Smooth muscle cell (in vitro differentiated cells): Measurements from ENCODE around the gene IAPP. TPM values are rescaled to one million over a fixed set of nuclear protein-coding genes. Genes with fewer than 3 reads are reported as not detected.
"Not testable (repeated sequence)": the region's sequence is repeated elsewhere in the genome, so short reads cannot be mapped to it uniquely, and the experiment has no call there.

ENCODE experiments used
- DNase-seq: peaks from one replicate; lab custom pipeline; 2025; ENCODE audit not compliant: unreplicated experiment; lab: John Stamatoyannopoulos, UW
- H2AFZ ChIP-seq: fragments of 200-600 bp; sonication (generic); 2 replicates; pipeline ENCODE4 v1.6.0; 2016; ENCODE audit warnings: antibody characterized with exemption, low read depth, mild to moderate bottlenecking
- H3F3A ChIP-seq: fragments of 200-600 bp; sonication (generic); 2 replicates; pipeline ENCODE4 v1.6.0; 2017; ENCODE audit warnings: antibody characterized with exemption, low read depth
- H3K27ac ChIP-seq: fragments of 200-600 bp; sonication (generic); 2 replicates; pipeline ENCODE4 v1.5.1; 2016; ENCODE audit warnings: low read depth, mild to moderate bottlenecking
- H3K27me3 ChIP-seq: fragments of 200-600 bp; sonication (generic); 2 replicates; pipeline ENCODE4 v1.6.1; 2016; ENCODE audit warnings: low read depth, mild to moderate bottlenecking
- H3K36me3 ChIP-seq: fragments of 200-600 bp; sonication (generic); 2 replicates; pipeline ENCODE4 v1.5.1; 2016; ENCODE audit warnings: low read depth
- H3K4me1 ChIP-seq: fragments of 200-600 bp; sonication (generic); 2 replicates; pipeline ENCODE4 v1.5.1; 2016; ENCODE audit warnings: low read depth
- H3K4me2 ChIP-seq: fragments of 200-600 bp; sonication (generic); 2 replicates; pipeline ENCODE4 v1.6.0; 2016; ENCODE audit warnings: mild to moderate bottlenecking
- H3K4me3 ChIP-seq: fragments of 200-600 bp; sonication (generic); 2 replicates; pipeline ENCODE4 v1.5.1; 2016; ENCODE audit warnings: mild to moderate bottlenecking
- H3K79me2 ChIP-seq: fragments of 200-600 bp; sonication (generic); 2 replicates; pipeline ENCODE4 v1.6.0; 2016; ENCODE audit warnings: low read depth, mild to moderate bottlenecking
- H3K9ac ChIP-seq: fragments of 200-600 bp; sonication (generic); 2 replicates; pipeline ENCODE4 v1.6.0; 2016; ENCODE audit warnings: low read depth
- H3K9me3 ChIP-seq: fragments of 200-600 bp; sonication (generic); replicated peaks from 2 replicates; pipeline ENCODE4 v1.5.1; 2016; ENCODE audit warnings: low read depth
- H4K20me1 ChIP-seq: fragments of 200-600 bp; sonication (generic); 2 replicates; pipeline ENCODE4 v1.6.0; 2016; ENCODE audit warnings: low read depth
- CTCF ChIP-seq: fragments of 200-600 bp; sonication (generic); IDR thresholded peaks from 2 replicates; pipeline ENCODE4 v1.5.1; 2017; ENCODE audit warnings: borderline replicate concordance, mild to moderate bottlenecking, antibody characterized with exemption; ENCODE audit not compliant: insufficient read depth, poor library complexity, severe bottlenecking
- WGBS: methylation state at CpG from one replicate; pipeline ENCODE4 v1.1.7; 2016; ENCODE audit warnings: low lambda C conversion rate; 5-methylcytosine and 5-hydroxymethylcytosine counted together
- polyA plus RNA-seq: library from polyadenylated mRNA; unstranded; fragments of >200 nt; fragmentation: Nextera tagmentation; extraction: Ambion mirVana; gene quantifications from 2 replicates; pipeline ENCODE4 v1.2.1, GENCODE V29; 2016
- total RNA-seq: library from RNA; depleted of rRNA; stranded (reverse); fragments of >200 nt; gene quantifications from 2 replicates; pipeline ENCODE4 v1.2.3, GENCODE V29; 2014

The IAPP gene
- total and polyA plus RNA-seq, 2 experiments from 2014 or later: not detected

- Histone ChIP-seq H3K27me3 (no peaks in the 10 kb centered on the region), H3K4me1 (no peaks in the 10 kb centered on the region), H2AFZ (no peak overlapping the region), H3K4me2 (no peak overlapping the region), H3K79me2 (no peaks in the 10 kb centered on the region), H3K27ac (no peak overlapping the region), H3K9ac (no peak overlapping the region), H4K20me1 (no peaks in the 10 kb centered on the region), H3K36me3 (no peaks in the 10 kb centered on the region), H3K4me3 (no peak overlapping the region), H3F3A (no peaks in the 10 kb centered on the region), H3K9me3 (no peaks in the 10 kb centered on the region)
- DNase-seq: no peak
- no peak for TF ChIP-seq CTCF
- WGBS: 95% methylated on average over 4 of the region's 4 CpGs
These were observed 18.8 kb upstream of the IAPP start for GRCh38 chr12:21353948-21354347.

GRCh38 chr12:21354641-21355040, 18.1 kb upstream of the IAPP start:
- WGBS: 93% methylated on average over 1 of the region's 1 CpG

GRCh38 chr12:21360632-21361031, 12.1 kb upstream of the IAPP start:
- not testable (repeated sequence) for H3K27me3 ChIP-seq, H4K20me1 ChIP-seq, H3K4me3 ChIP-seq, H3K27ac ChIP-seq, H3K4me1 ChIP-seq, H2AFZ ChIP-seq, H3F3A ChIP-seq, H3K9ac ChIP-seq, H3K9me3 ChIP-seq, DNase-seq, H3K4me2 ChIP-seq, H3K79me2 ChIP-seq, H3K36me3 ChIP-seq
- WGBS: 80% methylated on average over 10 of the region's 10 CpGs

More at GRCh38 chr12:21354641-21355040, 18.1 kb upstream of the IAPP start:
- H3F3A ChIP-seq: no peaks in the 10 kb centered on the region
- H3K4me1 ChIP-seq: no peaks in the 10 kb centered on the region
- no peak for DNase-seq
- H3K27me3 ChIP-seq: no peaks in the 10 kb centered on the region
- H3K79me2 ChIP-seq: no peaks in the 10 kb centered on the region
- no peak overlapping the region for H3K4me3 ChIP-seq
- H4K20me1 ChIP-seq: no peaks in the 10 kb centered on the region
- H3K9ac ChIP-seq: no peak overlapping the region
- no peak overlapping the region for H3K4me2 ChIP-seq
- no peak overlapping the region for H2AFZ ChIP-seq
- H3K9me3 ChIP-seq: no peaks in the 10 kb centered on the region
- no peak for TF ChIP-seq CTCF
- H3K36me3 ChIP-seq: no peaks in the 10 kb centered on the region
- H3K27ac ChIP-seq: no peak overlapping the region

- H3K27me3 ChIP-seq: no peaks in the 10 kb centered on the region
- DNase-seq: no peak
- H2AFZ ChIP-seq: no peak overlapping the region
- no peaks in the 10 kb centered on the region for H3K36me3 ChIP-seq
- H3K9me3 ChIP-seq: no peaks in the 10 kb centered on the region
- H3K4me3 ChIP-seq: no peak overlapping the region
- H3K4me2 ChIP-seq: no peak overlapping the region
- H3K4me1 ChIP-seq: no peaks in the 10 kb centered on the region
- no peaks in the 10 kb centered on the region for H3F3A ChIP-seq
- no peaks in the 10 kb centered on the region for H4K20me1 ChIP-seq
- WGBS: 65% methylated on average over 4 of the region's 4 CpGs
- no peak overlapping the region for H3K27ac ChIP-seq
- H3K79me2 ChIP-seq: no peaks in the 10 kb centered on the region
- TF ChIP-seq CTCF: no peak
- H3K9ac ChIP-seq: no peak overlapping the region
These were observed 3.3 kb upstream of the IAPP start for GRCh38 chr12:21369141-21369980.
